Fibroblast of lung (primary cell): ENCODE results near the gene SLC66A3. TPM values are rescaled to one million over a fixed set of nuclear protein-coding genes. Genes with fewer than 3 reads are reported as not detected.
"Not testable (repeated sequence)": the region's sequence is repeated elsewhere in the genome, so short reads cannot be mapped to it uniquely, and the experiment has no call there.

Experiments used
- DNase-seq, 2 donors: peaks; one replicate each; pipeline versions ENCODE4 v3.0.0 to v3.0.0-alpha.2; 2010; ENCODE audit warnings: low read depth in 2 of 2
- H2AFZ ChIP-seq: 2 replicates; pipeline ENCODE4 v1.5.1; 2012; ENCODE audit warnings: low read length, control low read depth, inconsistent platforms
- H3K27ac ChIP-seq: 2 replicates; pipeline ENCODE4 v1.5.1; 2011; ENCODE audit warnings: low read length, control low read depth; ENCODE audit not compliant: insufficient read depth
- H3K27me3 ChIP-seq: 2 replicates; pipeline ENCODE4 v1.5.1; 2011; ENCODE audit warnings: mild to moderate bottlenecking, low read length; ENCODE audit not compliant: control insufficient read depth, insufficient read depth
- H3K36me3 ChIP-seq: 2 replicates; pipeline ENCODE4 v1.5.1; 2011; ENCODE audit warnings: low read length; ENCODE audit not compliant: control insufficient read depth, insufficient read depth
- H3K4me1 ChIP-seq: 2 replicates; pipeline ENCODE4 v1.5.1; 2011; ENCODE audit warnings: low read length; ENCODE audit not compliant: control insufficient read depth, insufficient read depth; ENCODE audit errors: extremely low read depth
- H3K4me2 ChIP-seq: 2 replicates; pipeline ENCODE4 v1.5.1; 2011; ENCODE audit warnings: low read length, control low read depth; ENCODE audit not compliant: insufficient read depth; ENCODE audit errors: extremely low read depth
- H3K4me3 ChIP-seq, 4 experiments: fragments of 200-600 bp in 1 of 4; sonication (generic) in 1 of 4; replicated peaks in 1 of 4; 2 replicates each; pipeline ENCODE4 v1.5.1; 2011 to 2016; ENCODE audit warnings: low read length in 4 of 4, low read depth in 3 of 4, mild to moderate bottlenecking in 3 of 4, control low read depth in 2 of 4, inconsistent platforms in 1 of 4, mixed read lengths in 1 of 4; ENCODE audit not compliant: insufficient read depth in 1 of 4; ENCODE audit errors: control extremely low read depth in 1 of 4
- H3K79me2 ChIP-seq: 2 replicates; pipeline ENCODE4 v1.5.1; 2012; ENCODE audit warnings: mild to moderate bottlenecking, low read length, inconsistent platforms; ENCODE audit not compliant: control insufficient read depth, insufficient read depth
- H3K9ac ChIP-seq: 2 replicates; pipeline ENCODE4 v1.5.1; 2011; ENCODE audit warnings: mild to moderate bottlenecking, low read length, control low read depth; ENCODE audit not compliant: insufficient read depth
- H3K9me3 ChIP-seq: 2 replicates; pipeline ENCODE4 v1.5.1; 2012; ENCODE audit warnings: low read depth, low read length; ENCODE audit not compliant: control insufficient read depth, insufficient read depth
- H4K20me1 ChIP-seq: 2 replicates; pipeline ENCODE4 v1.5.1; 2011; ENCODE audit warnings: low read length; ENCODE audit not compliant: control insufficient read depth, insufficient read depth; ENCODE audit errors: extremely low read depth
- CTCF ChIP-seq, 2 donors: IDR thresholded peaks in 1 of 2; conservative IDR thresholded peaks in 1 of 2; 1 replicate in 1 of 2; 2 replicates in 1 of 2; pipeline ENCODE4 v1.5.1; 2011 to 2012; ENCODE audit warnings: low read length in 2 of 2, control low read depth in 1 of 2, inconsistent platforms in 1 of 2, low read depth in 1 of 2, mild to moderate bottlenecking in 1 of 2
- EZH2 ChIP-seq: IDR thresholded peaks from 2 replicates; pipeline ENCODE4 v1.5.1; 2012; ENCODE audit warnings: low read length, control low read depth, mild to moderate bottlenecking; ENCODE audit errors: missing control alignments
- polyA plus RNA-seq, 2 donors: library from polyadenylated mRNA; depleted of rRNA in 1 of 2; stranded (reverse) in 1 of 2; unstranded in 1 of 2; fragments of >200 nt; gene quantifications; 2 replicates each; pipeline ENCODE4 v1.2.1, GENCODE V29; 2011 to 2012; ENCODE audit warnings: missing spikeins in 1 of 2
- total RNA-seq: library from RNA; depleted of rRNA; stranded (reverse); fragments of >200 nt; gene quantifications from 2 replicates; pipeline ENCODE4 v1.2.1, GENCODE V29; 2014

Gene SLC66A3
- total and polyA plus RNA-seq, 2 donors (not counting 1 experiment from before 2014, with no cell fraction given): 31.7 to 39.8 TPM

- H3K4me1 ChIP-seq: no peaks in the 10 kb centered on the region
- no peak overlapping the region for H3K9ac ChIP-seq
- DNase-seq: peak in 1 of 2 donors; percentile 39
- no peaks in the 10 kb centered on the region for H4K20me1 ChIP-seq
- no peak overlapping the region for H3K4me2 ChIP-seq
- H3K79me2 ChIP-seq: no peaks in the 10 kb centered on the region
- no peaks in the 10 kb centered on the region for H3K9me3 ChIP-seq
- H3K4me3 ChIP-seq: no peak overlapping the region
- no peaks in the 10 kb centered on the region for H3K27me3 ChIP-seq
- TF ChIP-seq EZH2 (no peak), CTCF (conservative IDR thresholded peaks at IDR 0.05 in 1 of 2, IDR thresholded peaks at IDR 0.05 in 1 of 2; ENCODE audit: low read depth in 1 of 2, low read length in 2 of 2) (no peak)
- no peaks in the 10 kb centered on the region for H3K36me3 ChIP-seq
- no peak overlapping the region for H2AFZ ChIP-seq
- no peak overlapping the region for H3K27ac ChIP-seq
These were observed 8.4 kb downstream of the SLC66A3 start for GRCh38 chr2:11163439-11164317.

- H3K36me3 ChIP-seq, DNase-seq, H3K27ac ChIP-seq, H3K4me2 ChIP-seq, H2AFZ ChIP-seq, H3K79me2 ChIP-seq, H3K4me1 ChIP-seq, H3K9me3 ChIP-seq, H3K9ac ChIP-seq, H3K27me3 ChIP-seq, H4K20me1 ChIP-seq, H3K4me3 ChIP-seq: not testable (repeated sequence)
These were observed 9.8 kb downstream of the SLC66A3 start for GRCh38 chr2:11165046-11165445.

GRCh38 chr2:11166476-11166875 is 11.2 kb downstream of the SLC66A3 start:
- H3K27ac ChIP-seq: no peak overlapping the region
- no peaks in the 10 kb centered on the region for H4K20me1 ChIP-seq
- H2AFZ ChIP-seq: no peak overlapping the region
- TF ChIP-seq CTCF (conservative IDR thresholded peaks at IDR 0.05 in 1 of 2, IDR thresholded peaks at IDR 0.05 in 1 of 2; ENCODE audit: low read depth in 1 of 2, low read length in 2 of 2) (no peak), EZH2 (no peak)
- DNase-seq: no peak
- H3K9ac ChIP-seq: no peak overlapping the region
- no peaks in the 10 kb centered on the region for H3K36me3 ChIP-seq
- H3K9me3 ChIP-seq: no peaks in the 10 kb centered on the region
- peaks cover 2% of the 10 kb centered on the region for H3K4me1 ChIP-seq
- H3K79me2 ChIP-seq: no peaks in the 10 kb centered on the region
- H3K4me3 ChIP-seq: no peak overlapping the region
- H3K4me2 ChIP-seq: no peak overlapping the region
- H3K27me3 ChIP-seq: no peaks in the 10 kb centered on the region
